Measurements from ENCODE around the gene TPCN1. TPM values are rescaled to one million over a fixed set of nuclear protein-coding genes. Genes with fewer than 3 reads are reported as not detected.

Gene TPCN1
- total RNA-seq, 4 donors from 2014 or later: 29.4 to 52.0 (median 33.5) TPM

DNA sequence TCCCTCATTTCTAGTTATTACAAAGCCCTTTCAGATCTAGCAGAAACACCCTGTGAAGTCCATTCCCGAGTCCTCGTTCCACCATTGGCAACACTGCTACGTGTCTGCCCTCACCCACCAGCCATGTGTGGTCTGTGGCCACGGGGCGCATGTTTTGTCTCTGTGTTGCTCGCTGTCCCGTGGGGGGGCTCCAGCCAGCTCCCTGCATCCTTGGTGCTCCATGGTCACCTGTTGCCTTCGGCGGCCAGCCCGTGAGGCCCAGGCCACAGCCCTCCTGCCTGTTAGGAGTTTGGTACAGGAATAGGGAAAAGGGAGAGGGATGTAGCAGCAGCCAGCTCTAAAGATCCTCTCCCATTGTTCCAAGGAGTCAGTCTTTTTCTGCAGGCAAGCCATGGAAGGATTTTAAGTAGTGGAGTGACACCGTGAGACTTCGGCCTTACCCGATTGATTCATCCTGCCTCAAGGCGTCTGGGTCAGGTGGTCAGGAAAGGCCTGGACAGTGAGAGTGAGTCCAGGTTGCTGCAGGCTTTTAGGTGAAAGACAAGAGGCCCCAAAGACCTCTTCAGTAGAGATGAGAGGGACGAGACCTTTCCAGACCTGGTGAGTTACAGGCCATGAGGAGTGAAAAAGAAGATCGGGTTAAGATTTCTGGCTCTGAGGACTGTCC, 30.3 kb downstream of the TPCN1 start:
- DNase-seq (ENCODE audit: low spot score) (no peak), ATAC-seq (ENCODE audit: low FRiP score) (no peak)

DNA sequence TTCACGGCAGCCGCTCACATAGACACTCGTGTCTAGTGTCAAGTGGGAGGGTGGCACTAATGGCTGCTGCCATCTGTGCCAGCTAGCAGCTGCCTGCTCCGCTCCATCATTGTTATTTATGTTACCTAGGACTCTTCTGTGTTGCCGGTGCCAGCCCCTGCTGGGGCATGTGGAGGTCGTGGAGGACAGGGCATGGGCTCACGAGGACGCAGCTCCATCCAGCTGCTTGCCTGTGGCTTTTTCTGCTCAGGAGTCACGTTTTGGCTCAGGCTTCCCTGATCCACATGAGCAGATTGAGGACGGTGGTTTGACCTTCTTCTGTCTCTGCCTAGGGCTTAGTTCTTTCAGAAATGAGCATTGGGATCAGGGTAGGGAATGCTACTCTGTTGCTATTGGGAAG, 31.2 kb downstream of the TPCN1 start:
- TF ChIP-seq, protein P1, sequence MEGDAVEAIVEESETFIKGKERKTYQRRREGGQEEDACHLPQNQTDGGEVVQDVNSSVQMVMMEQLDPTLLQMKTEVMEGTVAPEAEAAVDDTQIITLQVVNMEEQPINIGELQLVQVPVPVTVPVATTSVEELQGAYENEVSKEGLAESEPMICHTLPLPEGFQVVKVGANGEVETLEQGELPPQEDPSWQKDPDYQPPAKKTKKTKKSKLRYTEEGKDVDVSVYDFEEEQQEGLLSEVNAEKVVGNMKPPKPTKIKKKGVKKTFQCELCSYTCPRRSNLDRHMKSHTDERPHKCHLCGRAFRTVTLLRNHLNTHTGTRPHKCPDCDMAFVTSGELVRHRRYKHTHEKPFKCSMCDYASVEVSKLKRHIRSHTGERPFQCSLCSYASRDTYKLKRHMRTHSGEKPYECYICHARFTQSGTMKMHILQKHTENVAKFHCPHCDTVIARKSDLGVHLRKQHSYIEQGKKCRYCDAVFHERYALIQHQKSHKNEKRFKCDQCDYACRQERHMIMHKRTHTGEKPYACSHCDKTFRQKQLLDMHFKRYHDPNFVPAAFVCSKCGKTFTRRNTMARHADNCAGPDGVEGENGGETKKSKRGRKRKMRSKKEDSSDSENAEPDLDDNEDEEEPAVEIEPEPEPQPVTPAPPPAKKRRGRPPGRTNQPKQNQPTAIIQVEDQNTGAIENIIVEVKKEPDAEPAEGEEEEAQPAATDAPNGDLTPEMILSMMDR (IDR thresholded peaks at IDR 0.05): no peak
- DNase-seq (ENCODE audit: low spot score) (no peak), ATAC-seq (ENCODE audit: low FRiP score) (no peak)

More for the DNA sequence above, 30.3 kb downstream of the TPCN1 start:
- TF ChIP-seq, protein P1 (IDR thresholded peaks at IDR 0.05): no peak

DNA sequence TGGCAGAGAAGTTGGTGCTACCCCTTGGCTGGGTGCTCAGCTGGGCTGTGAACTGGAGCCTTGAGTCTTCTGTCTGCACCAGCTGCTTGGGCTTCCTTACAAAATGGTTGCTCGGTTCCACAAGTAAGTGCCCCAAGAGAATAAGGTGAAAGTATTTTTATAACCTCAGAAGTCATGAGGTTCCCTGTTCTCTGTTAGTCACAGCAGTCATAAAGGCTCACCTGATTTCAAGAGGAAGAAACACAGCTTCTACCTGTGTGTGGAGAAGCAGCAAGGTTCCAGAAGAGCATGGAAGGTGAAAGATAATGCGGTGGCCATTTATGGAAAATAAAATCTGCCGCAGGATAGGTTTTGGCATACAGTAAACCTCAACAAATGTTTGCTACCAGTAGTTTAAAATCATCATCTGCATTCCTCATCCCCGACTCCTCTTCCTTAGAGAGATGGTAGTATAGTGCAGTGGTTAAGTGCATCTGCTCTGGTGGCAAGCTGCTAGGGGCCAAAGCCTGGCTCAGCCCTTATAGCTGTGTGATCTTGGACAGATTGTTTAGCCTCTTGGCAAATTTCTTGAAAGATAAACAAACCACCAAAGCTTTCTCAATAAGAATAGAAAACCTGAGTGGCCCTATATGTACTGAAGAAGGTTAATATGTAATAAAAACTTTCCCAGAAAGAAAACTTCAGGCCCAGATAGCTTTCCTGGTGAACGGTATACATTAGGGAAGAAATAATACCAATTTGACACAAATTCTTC, 32.4 kb downstream of the TPCN1 start:
- DNase-seq (ENCODE audit: low spot score) (no peak), ATAC-seq (ENCODE audit: low FRiP score) (no peak)
- TF ChIP-seq, protein P1 (IDR thresholded peaks at IDR 0.05): no peak

DNA sequence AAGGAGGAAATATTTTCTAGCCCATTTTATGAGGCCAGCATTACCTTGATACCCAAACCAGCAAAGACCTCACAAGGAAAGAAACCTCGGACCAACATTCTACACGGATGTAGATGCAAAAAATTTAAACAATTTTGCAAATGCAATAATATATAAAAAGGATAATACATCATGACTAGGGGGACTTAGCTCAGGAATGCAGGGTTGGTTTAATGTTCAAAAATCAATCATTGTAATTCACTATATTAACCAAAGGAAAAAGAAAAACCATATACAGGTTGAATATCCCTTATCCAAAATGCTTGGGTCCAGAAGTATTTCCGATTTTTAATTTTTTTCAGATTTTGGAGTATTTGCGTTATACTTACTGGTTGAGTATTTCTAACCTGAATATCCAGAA, 33.0 kb downstream of the TPCN1 start:
- ATAC-seq (ENCODE audit: low FRiP score): no peak
- TF ChIP-seq, protein P1 (IDR thresholded peaks at IDR 0.05): no peak
- no peak for DNase-seq (ENCODE audit: low spot score)

DNA sequence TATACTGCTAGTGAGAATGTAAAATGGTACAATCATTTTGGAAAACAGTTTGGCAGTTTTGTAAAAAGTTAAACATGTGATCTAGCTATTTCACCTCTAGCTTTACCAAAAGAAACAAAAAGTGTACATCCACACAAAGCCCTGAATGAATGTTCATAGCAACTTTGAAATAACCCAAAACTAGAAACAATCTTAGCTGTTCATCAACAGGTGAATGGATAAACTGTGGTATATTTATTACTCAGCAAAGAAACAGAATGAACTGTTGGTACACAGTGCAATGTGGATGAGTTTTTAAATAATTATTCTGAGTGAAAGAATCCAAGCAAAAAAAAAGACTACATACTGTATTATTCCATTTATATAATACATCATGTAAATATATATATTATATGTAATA, 36.3 kb downstream of the TPCN1 start:
- DNase-seq (ENCODE audit: low spot score): no peak
- TF ChIP-seq, protein P1 (IDR thresholded peaks at IDR 0.05): no peak
- ATAC-seq (ENCODE audit: low FRiP score): no peak

DNA sequence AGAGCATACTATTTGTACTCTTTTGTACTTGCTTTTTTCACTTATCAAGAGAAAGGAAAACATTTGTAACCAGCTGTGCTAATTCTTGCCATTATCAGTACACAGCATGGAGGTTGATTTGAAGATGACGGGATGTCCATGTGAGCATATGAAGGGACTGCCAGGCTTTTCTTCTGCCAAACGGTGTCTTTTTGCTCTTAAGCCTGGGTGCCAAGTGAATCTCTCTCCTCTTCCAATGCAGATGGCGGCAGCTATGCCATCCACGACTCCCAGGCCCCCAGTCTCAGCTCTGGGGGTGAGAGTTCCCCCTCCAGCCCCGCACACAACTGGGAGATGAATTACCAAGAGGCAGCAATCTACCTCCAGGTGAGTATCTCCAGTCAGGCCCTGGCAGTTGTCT, 38.9 kb downstream of the TPCN1 start:
- TF ChIP-seq, protein P1 (IDR thresholded peaks at IDR 0.05): no peak
- no peak for DNase-seq (ENCODE audit: low spot score)
- ATAC-seq (ENCODE audit: low FRiP score): no peak

Data from omental fat pad (tissue), 4 donors.